ENCODE measurements around the gene TNPO3.

Gene TNPO3

GRCh38 chr7:128908750-128909624 lies 145.9 kb downstream of the TNPO3 start:
- Histone ChIP-seq H4K20me1 (ENCODE audit: insufficient read depth) (no peaks in the 10 kb centered on the region), H3K4me1 (ENCODE audit: low read depth, poor library complexity, severe bottlenecking) (peaks cover 8% of the 10 kb centered on the region), H2AFZ (ENCODE audit: low read depth) (no peak overlapping the region), H3K4me3 (IDR thresholded peaks at IDR 0.05; ENCODE audit: insufficient read depth, low read depth, low read length) (no peak overlapping the region), H3K36me3 (ENCODE audit: insufficient read depth) (no peaks in the 10 kb centered on the region), H3K27me3 (ENCODE audit: insufficient read depth, low read depth) (peaks cover 19% of the 10 kb centered on the region; the same call in 1 of the 2 replicates), H3K27ac (no peak overlapping the region), H3K4me2 (no peak overlapping the region), H3K79me2 (ENCODE audit: insufficient read depth, low read depth) (no peaks in the 10 kb centered on the region), H3K9ac (no peak overlapping the region)
- TF ChIP-seq, protein P1, sequence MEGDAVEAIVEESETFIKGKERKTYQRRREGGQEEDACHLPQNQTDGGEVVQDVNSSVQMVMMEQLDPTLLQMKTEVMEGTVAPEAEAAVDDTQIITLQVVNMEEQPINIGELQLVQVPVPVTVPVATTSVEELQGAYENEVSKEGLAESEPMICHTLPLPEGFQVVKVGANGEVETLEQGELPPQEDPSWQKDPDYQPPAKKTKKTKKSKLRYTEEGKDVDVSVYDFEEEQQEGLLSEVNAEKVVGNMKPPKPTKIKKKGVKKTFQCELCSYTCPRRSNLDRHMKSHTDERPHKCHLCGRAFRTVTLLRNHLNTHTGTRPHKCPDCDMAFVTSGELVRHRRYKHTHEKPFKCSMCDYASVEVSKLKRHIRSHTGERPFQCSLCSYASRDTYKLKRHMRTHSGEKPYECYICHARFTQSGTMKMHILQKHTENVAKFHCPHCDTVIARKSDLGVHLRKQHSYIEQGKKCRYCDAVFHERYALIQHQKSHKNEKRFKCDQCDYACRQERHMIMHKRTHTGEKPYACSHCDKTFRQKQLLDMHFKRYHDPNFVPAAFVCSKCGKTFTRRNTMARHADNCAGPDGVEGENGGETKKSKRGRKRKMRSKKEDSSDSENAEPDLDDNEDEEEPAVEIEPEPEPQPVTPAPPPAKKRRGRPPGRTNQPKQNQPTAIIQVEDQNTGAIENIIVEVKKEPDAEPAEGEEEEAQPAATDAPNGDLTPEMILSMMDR (conservative IDR thresholded peaks at IDR 0.05; ENCODE audit: low read depth, low read length), result no peak

- H3K79me2 ChIP-seq (ENCODE audit: insufficient read depth, low read depth), result no peaks in the 10 kb centered on the region
- no peak overlapping the region for H3K27ac ChIP-seq
- no peak overlapping the region for H2AFZ ChIP-seq (ENCODE audit: low read depth)
- H3K4me3 ChIP-seq (IDR thresholded peaks at IDR 0.05; ENCODE audit: insufficient read depth, low read depth, low read length), result no peak overlapping the region
- H3K4me2 ChIP-seq, result no peak overlapping the region
- peaks cover 8% of the 10 kb centered on the region for H3K4me1 ChIP-seq (ENCODE audit: low read depth, poor library complexity, severe bottlenecking)
- no peak overlapping the region for H3K9ac ChIP-seq
- H3K27me3 ChIP-seq (ENCODE audit: insufficient read depth, low read depth), result peaks cover 18% of the 10 kb centered on the region; the same call in 1 of the 2 replicates
- no peaks in the 10 kb centered on the region for H3K36me3 ChIP-seq (ENCODE audit: insufficient read depth)
- TF ChIP-seq, protein P1 (conservative IDR thresholded peaks at IDR 0.05; ENCODE audit: low read depth, low read length), result no peak
- no peaks in the 10 kb centered on the region for H4K20me1 ChIP-seq (ENCODE audit: insufficient read depth)
Measured at GRCh38 chr7:128906766-128907559, 147.9 kb downstream of the TNPO3 start.

- TF ChIP-seq, protein P1 (conservative IDR thresholded peaks at IDR 0.05; ENCODE audit: low read depth, low read length), result no peak
- H3K4me3 ChIP-seq (IDR thresholded peaks at IDR 0.05; ENCODE audit: insufficient read depth, low read depth, low read length), result no peak overlapping the region
Measured at GRCh38 chr7:128906001-128906765, 148.7 kb downstream of the TNPO3 start.

More at GRCh38 chr7:128906001-128906765, 148.7 kb downstream of the TNPO3 start:
- H4K20me1 ChIP-seq (ENCODE audit: insufficient read depth), result no peaks in the 10 kb centered on the region
- no peaks in the 10 kb centered on the region for H3K79me2 ChIP-seq (ENCODE audit: insufficient read depth, low read depth)
- peaks cover 14% of the 10 kb centered on the region; the same call in 1 of the 2 replicates for H3K27me3 ChIP-seq (ENCODE audit: insufficient read depth, low read depth)
- no peak overlapping the region for H3K9ac ChIP-seq
- H3K4me1 ChIP-seq (ENCODE audit: low read depth, poor library complexity, severe bottlenecking), result peaks cover 8% of the 10 kb centered on the region
- H3K27ac ChIP-seq, result no peak overlapping the region
- H3K36me3 ChIP-seq (ENCODE audit: insufficient read depth), result no peaks in the 10 kb centered on the region
- no peak overlapping the region for H3K4me2 ChIP-seq
- H2AFZ ChIP-seq (ENCODE audit: low read depth), result no peak overlapping the region

Measured in KMS-11 (cell line).